Subcutaneous adipose tissue (tissue), 4 donors: ENCODE measurements around the gene TMEM25. TPM values are rescaled to one million over a fixed set of nuclear protein-coding genes. Genes with fewer than 3 reads are reported as not detected.

Experiments used
- total RNA-seq, 4 donors: library from RNA; depleted of rRNA; stranded (reverse); fragments of >200 nt; gene quantifications; one replicate each; pipeline ENCODE4 v1.1.0, GENCODE V29; 2016
- TF ChIP-seq, protein P1 (sequence below): fragments of 450-650 bp; IDR thresholded peaks from one replicate; pipeline ENCODE4 v1.5.1; 2016; ENCODE audit warnings: low read depth, mild to moderate bottlenecking, control low read depth, antibody characterized with exemption, moderate library complexity

The TMEM25 gene
- total RNA-seq, 4 donors from 2014 or later = 6.8 to 21.9 (median 14.4) TPM

DNA sequence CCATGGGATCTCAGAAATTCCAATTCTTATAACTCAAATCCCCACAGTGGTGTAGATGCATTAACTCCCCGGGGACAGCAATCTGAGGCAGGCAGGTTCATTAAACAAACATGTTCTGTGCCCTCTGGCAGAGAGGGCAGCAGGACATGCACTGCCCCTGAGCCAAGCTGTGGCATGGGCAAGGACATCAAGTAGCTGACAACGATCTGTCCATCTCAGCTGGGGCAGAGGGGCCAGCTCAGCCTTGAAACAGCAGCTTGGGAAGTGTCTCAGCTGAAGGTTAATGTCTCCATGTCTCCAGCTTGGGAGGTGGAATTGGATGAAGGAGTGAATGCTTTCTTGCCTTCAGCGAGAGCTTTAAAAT is 13.6 kb downstream of the TMEM25 start:
- TF ChIP-seq, protein P1, sequence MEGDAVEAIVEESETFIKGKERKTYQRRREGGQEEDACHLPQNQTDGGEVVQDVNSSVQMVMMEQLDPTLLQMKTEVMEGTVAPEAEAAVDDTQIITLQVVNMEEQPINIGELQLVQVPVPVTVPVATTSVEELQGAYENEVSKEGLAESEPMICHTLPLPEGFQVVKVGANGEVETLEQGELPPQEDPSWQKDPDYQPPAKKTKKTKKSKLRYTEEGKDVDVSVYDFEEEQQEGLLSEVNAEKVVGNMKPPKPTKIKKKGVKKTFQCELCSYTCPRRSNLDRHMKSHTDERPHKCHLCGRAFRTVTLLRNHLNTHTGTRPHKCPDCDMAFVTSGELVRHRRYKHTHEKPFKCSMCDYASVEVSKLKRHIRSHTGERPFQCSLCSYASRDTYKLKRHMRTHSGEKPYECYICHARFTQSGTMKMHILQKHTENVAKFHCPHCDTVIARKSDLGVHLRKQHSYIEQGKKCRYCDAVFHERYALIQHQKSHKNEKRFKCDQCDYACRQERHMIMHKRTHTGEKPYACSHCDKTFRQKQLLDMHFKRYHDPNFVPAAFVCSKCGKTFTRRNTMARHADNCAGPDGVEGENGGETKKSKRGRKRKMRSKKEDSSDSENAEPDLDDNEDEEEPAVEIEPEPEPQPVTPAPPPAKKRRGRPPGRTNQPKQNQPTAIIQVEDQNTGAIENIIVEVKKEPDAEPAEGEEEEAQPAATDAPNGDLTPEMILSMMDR = no peak

DNA sequence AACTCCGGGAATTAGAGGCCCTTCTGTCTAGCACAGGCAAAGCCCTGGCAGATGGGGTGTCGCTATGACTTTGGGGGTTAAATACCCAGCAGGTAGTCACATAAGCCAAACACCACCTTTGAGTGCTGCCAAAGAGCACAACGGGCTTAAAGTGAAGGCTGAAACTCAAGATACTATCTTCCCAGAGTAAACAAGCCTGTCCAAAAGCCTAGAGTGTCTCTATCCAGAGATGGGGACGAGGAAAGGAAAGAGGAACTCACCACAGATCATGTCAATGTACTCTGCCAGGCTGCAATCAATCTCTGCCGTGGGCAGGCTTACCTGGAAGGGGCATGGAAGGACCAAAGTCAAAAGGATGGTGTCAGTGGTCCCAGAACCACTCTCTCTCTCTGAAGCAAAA is 14.5 kb downstream of the TMEM25 start:
- TF ChIP-seq, protein P1 = no peak

DNA sequence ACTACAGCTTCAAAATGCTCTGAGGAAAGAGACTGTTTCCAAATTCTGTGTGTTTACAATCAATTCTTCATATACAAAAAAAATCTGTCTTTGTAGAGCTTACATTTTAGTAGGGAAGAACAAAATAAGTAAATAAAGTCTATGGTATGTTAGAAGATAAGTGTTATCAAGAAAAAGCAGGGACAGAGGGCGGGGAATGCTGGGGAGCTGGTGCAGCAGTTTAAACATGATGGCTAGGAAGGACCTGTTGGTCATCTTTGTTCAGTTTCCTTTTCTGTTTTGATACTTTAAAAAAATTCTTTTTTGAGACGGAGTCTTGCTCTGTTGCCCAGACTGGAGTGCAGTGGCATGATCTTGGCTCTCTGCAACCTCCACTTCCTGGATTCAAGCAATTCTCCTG is 16.1 kb downstream of the TMEM25 start:
- TF ChIP-seq, protein P1 = no peak

DNA sequence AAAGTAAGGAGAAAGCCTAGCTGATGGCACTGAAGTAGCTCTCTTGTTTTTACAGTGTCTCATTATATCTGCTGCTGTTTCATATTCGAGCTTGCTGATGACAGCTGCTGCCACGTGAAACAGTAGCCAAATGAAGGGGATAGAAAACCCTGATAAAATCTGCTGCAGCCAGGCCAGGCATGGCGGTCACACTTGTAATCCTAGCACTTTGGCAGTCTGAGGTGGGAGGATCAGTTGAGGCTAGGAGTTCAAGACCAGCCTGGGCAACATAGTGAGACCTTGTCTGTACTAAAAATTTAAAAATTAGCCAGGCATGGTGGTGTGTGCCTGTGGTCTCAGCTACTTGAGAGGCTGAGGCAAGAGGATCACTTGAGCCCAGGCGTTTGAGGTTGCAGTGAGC is 21.3 kb downstream of the TMEM25 start:
- TF ChIP-seq, protein P1 = no peak

DNA sequence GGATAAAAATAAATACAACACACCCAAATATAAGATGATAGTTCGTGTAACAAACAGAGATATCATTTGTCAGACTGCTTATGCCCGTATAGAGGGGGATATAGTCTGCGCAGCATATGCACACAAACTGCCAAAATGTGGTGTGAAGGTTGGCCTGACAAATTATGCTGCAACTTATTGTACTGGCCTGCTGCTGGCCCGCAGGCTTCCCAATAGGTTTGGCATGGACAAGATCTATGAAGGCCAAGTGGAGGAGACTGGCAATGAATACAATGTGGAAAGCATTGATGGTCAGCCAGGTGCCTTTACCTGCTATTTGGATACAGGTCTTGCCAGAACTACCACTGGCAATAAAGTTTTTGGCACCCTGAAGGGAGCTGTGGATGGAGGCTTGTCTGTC is 29.8 kb downstream of the TMEM25 start:
- TF ChIP-seq, protein P1 = no peak

DNA sequence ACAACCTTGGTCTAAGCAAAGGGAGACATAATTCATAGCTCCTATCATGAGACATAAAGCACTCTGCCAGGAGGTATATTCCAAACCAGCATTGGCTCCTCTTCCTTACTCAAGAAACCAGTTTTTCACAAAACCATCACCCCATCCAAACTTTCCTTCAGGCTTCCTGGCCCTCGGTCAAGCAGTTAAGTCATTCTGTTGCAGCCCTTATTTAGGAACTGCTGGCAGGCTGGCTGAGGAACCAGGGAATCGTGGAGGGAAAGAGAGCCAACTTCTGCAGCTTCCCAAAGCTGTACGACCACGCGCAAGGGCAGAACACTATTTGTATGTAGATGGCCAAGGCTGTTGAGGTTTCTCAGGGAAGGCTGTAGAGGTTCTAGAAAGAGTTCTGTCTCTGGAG is 34.1 kb downstream of the TMEM25 start:
- TF ChIP-seq, protein P1 = no peak

DNA sequence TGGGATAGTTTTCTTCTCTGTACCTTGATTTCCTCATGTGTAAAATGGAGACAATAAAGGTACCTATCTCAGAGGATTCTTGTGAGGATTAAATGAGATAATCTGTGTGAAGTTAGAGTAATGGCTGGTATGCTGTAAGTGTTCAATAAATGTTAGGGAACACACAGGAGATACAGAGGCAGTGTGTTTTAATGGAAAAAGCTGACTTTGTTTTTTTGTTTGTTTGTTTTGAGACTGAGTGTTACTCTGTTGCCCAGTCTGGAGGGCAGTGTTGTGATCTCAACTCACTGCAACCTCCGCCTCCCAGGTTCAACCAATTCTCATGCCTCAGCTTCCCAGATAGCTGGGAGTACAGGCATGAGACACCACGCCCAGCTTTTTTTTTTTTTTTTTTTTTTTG is 38.7 kb downstream of the TMEM25 start:
- TF ChIP-seq, protein P1 = no peak

DNA sequence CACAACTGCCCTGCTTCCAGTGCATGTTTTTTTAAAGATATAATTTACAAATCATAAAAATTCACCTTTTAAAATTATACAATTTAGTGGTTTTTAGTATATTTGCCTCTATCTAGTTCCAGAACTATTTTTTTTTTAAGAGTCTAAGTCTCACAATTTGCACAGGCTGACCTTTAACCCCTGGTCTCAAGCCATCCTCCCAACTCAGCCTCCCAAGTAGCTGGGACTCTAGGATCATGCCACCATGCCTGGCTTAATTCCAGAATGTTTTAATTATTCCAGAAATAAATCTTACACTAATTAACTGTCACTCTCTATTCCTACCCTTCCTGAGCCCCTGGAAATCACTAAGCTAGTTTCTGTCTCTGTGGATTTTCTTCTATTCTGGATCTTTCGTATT is 39.8 kb downstream of the TMEM25 start:
- TF ChIP-seq, protein P1 = no peak
